GM18505 (cell line): ENCODE results near the gene CAMTA1.

Experiments
- ATAC-seq: cut with Tn5 transposase; IDR thresholded peaks from one replicate; pipeline ENCODE4 v1.9.1; 2021; ENCODE audit not compliant: unreplicated experiment
- POLR2A ChIP-seq: IDR thresholded peaks from 4 replicates; pipeline ENCODE4 v1.6.1; 2011; ENCODE audit warnings: borderline replicate concordance; ENCODE audit not compliant: insufficient read depth, insufficient read length; ENCODE audit errors: extremely low read depth

The CAMTA1 gene

DNA sequence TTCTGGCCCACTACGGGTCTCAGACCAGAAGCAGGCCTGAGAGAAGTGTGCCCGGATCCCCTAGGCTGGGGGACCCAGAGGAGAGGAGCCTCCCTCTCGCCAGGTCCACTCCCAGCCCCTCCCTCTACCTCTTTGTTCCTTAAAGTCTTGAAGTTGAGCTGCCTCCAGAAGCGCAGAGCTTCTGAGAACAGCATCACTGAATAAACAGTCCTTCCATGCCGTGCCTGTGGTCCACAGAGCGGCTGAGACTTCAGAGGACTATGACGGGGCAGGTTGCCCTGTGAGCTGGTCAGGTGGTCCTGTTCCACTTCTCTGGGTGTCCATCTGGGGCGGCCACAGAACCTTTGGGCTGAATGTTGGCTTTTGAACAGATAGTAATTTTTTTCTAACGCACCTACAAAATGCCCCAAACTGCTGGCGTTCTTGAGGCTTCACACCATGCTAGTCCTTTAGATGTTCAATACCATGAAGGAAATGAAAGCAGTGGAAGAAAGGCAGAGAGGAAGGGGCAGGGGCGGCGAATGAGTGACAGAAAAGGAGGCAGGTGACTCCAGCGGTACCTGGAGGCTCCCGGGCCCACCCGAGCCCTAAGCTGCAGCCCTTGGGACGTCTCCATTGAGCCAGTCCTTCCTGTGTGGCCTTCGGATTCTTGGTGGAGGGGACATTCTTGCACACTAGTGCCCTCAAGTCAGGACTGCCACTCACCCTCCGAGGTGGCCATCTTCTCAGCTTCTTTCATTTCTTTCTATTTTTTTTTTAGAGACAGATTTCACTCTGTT, 746.5 kb downstream of the CAMTA1 start:
- no peak for TF ChIP-seq POLR2A
- ATAC-seq = no peak

DNA sequence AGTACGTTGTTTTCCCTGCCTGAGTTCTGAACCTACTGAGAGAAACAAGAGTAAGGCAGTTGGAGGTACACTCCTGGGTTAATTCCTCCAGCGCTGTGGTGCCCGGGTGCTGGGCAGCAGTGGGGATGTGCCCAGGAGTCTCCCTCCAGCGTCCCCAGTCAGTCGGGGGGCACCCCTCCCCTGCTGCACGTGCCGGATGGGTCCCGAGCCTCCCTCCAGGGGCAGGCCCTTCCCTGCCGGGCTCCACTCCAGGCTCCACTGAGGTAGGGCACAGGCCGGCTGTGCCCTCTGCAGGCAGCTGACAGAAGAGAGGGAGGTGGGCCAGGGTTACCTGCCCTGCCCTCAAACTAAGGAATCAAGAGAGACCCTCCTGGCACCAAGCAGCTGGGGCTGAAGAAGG, 747.8 kb downstream of the CAMTA1 start:
- no peak for TF ChIP-seq POLR2A
- ATAC-seq = no peak

DNA sequence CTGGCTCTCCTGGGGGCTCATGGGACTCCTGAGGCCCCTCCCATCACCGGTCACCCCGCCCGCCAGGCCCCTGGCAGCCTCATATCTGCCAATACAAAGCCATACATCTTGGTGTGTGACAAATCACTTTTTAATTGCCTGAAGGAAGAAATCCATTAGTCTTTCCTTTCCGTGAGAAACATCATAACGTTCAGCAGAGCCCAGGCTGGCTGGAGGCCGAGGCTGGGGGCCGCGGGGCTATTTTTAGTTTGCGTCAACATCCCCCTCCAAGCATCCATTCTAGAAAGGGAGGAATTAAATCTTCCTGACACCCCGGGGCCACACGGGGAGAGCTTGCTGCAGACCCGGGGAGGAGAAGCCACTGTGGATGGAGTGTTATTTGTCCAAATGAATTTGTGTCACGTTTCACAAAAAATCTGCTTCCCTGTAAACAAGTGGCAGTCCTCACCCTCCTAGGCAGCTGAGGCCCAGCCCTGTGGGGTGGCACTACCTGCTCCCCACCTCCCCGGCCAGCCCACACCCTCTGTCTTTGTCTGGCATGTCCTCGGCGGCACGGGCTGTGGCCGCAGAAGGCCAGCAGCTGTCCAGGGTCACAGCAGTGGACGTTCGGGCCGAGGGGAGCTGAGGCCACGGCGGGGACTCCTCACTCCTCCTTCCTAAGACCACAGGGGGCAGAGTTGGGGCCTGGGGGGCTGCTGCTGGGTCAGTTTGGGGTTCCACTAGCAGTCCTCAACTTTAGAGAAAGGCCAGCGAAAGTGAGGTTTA, 749.0 kb downstream of the CAMTA1 start:
- TF ChIP-seq POLR2A = no peak
- ATAC-seq = no peak

DNA sequence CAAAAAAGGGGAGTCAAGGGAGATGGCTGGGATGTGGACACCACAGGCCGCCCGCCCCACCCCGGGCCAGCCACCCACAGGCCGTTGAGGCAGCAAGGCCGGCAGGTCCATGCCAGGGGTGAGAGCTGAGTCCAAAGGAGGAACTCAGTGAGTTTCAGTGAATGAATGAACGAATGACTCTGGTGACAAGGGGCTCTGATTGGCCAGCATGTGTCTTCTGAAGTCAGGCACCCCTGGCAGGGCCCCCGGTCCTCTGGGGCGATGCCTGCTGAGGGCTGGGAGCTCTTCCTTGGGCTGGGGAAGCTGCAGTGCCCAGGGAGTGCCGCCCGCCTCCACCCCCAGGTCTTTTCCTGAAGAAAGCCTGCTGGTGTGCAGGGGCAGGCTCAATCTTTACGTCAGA, 749.8 kb downstream of the CAMTA1 start:
- no peak for ATAC-seq
- no peak for TF ChIP-seq POLR2A

DNA sequence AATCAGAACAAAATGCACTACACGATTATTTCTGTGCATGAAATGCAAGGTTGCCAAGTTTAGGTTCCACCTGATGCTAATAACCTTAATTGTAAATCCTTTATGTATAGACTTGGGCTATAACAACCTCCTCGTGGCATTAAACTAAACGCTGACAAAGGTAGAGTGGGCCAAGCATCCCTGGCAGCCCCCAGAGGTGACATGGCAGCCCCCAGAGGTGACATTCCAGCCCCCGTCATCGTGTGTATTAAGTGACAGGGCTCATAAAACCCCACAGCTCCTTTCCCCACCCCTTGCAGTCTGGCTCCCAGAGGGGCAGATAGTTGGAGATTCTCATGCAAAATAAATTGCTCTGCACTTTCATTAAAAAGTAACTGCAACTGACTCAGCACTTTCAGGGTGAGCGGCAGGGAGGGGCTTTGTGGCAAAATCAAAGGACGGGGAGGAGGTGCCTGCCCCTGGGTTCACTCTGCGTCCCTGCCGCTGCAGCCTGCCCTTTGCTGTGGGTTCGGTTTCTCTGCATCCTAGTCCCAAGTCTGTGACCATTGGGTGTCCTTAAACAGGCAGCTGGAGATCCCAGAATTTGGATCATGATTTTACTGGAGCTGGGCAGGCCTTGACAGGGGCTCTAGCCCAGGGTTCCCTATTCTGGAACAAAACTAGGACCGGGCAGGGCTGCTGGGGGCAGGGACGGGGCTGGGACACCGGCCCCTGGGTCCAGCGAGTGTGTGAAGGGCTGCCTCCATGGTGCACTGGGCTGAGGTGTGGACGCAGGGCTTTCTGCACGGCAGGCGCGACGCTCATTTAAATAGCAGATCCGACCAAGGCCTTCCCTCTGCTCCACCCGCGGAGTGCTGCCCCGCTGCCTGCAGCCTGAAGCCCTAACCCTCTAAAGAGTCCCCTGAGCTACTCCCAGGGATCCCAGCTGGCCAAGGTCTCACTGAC, 751.0 kb downstream of the CAMTA1 start:
- ATAC-seq = no peak

DNA sequence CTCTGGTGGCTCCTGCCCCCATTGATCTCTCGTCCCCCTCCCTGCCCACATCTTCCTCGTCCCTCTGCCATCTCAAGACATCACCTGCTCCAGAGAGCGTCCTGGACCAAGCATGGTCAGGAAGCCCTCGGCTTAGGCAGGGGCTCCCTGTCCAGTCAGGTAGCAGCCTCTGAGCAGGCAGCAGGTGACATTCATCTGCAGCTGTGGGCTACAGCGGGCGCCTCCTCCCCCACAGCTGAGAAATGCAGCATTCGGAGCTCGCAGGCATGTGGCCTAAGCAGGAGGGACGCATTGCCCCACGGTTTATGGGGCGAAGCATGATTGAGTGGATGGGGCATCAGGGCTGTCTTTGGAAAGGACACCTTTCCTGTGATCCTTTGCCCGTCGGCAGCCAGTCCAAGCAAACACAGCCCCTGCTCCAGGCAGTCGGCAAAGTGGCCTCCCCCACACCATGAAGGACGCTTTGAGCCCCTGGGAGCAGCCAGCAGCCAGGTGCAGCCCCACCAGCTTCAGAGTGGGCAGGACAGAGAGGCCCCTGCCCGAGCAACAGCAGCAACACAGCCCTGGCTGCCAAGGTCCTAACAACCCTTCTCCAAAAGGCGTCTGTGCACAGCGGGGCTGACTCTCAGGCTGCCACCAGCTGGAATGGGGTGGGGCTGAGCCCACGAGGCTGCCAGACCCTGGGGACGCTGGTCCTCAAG, 751.8 kb downstream of the CAMTA1 start:
- ATAC-seq = no peak
- no peak for TF ChIP-seq POLR2A

More for the DNA sequence above, 751.0 kb downstream of the CAMTA1 start:
- no peak for TF ChIP-seq POLR2A

DNA sequence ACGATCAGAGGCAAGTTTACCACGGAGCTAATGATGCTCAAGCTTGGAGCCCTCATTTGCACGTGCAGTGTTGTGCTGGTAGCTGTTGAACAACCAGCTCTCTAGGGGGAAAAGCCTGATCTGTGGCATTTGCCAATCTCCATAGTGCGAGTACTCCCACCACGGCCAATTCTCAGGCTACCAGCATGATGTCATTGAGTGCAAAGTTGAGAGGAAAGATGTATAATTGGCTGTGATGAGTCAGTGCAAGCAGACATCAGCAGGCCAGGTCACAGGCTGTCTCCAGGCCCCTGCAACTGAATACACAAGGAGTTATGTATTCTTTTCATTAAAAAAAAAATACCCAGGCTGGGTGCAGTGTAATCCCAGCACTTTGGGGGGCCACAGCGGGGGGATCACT, 752.8 kb downstream of the CAMTA1 start:
- no peak for TF ChIP-seq POLR2A
- no peak for ATAC-seq

DNA sequence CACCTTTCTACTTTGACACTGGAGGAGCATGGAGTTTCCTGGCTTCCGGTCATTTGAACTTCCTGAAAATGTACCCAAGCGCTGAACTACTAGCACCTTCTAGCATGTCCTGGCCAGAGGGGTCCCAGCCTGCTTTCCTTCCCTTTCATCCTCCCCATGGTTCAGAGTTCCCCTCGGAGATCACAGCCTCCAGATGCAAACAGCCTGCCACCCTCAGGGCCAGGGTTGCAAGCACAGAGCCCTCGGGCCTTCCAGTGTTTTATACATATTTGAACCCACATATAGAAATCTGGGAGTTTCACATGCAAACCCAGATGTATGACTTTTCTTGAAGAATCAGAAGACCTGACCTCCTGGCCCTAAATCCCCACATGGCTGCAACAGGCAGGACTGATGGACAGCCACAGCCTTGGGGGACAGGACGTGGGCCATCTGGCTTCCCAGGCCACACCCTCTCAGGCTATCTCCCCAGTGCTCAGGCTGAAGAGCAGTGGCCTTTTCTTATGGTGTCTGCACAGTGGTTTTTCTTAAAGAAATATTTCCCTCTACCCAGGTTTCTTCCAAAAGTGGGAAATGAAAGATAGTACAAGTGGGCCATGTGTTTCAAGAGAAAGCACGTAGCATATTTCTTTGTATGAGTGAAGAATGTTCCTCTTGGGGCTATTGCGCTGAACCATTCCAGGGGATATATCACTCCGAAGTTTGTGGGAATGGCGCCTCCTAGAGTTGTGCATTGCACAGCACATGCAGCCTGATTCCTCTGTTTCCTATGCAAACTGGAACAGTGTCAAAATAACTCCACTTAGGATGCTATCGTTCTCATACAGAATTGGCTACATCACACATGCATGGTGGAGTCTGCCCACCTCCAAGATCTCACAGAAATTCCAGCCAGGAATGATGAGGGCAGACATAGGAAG, 753.9 kb downstream of the CAMTA1 start:
- no peak for TF ChIP-seq POLR2A
- ATAC-seq = no peak

DNA sequence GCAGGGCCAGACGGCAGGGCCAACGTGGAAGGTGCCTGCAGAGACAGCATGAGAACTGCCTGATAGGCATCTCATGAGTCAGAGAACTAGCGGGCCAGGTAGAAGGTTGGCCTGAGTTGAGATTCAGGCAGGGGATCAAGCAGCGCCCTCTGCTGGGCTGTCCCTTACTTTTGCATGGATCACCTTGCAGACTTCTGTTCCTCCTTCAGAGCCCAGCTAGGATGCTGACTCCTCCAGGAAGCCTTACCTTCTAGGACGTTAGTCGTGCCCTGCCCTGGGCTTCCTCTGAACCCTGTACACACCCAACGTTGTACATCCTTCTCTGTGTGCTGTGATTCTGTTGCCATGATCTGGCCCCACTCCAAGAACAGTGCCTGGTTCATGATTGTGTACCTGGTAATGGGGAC, 754.5 kb downstream of the CAMTA1 start:
- ATAC-seq = no peak
- no peak for TF ChIP-seq POLR2A

DNA sequence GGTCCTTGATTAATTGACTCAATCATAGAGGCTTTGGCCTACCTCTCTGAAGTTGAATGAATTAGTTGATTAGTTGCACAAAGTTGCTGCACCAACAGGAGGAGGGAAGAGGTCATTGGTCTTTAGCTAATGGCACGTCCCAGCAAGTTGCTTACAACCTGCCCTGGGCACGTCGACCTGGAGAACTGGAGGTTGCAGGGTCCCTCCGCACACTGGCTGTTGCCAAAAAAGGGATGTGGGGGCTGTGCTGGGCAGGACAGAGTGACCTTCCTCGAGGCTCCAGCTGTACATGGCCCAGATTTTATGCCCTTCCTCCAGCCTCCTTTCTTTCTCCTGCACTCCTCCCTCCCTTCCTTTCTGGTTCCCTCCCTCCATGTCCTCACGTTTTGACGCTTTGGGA, 755.6 kb downstream of the CAMTA1 start:
- ATAC-seq = no peak
- no peak for TF ChIP-seq POLR2A

DNA sequence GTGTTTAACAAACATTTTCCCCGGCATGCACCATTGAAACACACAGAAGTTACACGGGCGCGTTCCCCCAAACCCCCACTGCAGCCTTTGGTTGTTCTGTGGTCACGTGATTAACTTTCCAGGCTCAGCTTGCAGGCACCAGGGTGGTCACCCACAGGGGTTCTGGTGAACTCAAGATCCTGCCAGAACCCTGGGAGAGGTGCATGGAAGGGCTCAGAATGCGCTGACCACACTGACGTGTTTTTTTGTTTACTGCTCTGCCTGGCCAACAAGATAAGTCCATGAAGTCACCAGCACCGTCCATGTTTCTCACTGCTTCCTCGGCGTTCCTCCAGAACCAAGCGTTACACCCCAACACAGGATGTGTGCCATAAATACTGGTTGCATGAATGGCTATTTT, 756.4 kb downstream of the CAMTA1 start:
- no peak for TF ChIP-seq POLR2A
- no peak for ATAC-seq

DNA sequence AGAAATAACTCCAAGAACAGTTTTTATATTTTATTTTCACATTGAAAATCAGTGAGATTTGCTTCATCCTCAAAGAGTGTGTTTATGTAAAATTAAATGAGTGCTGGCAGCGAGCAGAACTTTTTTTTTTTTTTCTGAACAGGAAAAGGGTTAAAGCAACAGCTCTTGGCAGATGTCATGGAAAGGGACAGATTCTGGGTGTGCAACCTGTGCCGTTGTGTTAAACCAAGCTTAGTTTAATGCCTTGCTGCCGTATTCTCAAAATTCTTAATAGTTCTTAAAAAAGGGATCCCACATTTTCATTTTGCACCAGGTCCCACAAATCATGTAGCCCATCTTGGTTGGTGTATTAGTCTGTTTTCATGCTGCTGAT, 758.5 kb downstream of the CAMTA1 start:
- no peak for ATAC-seq

More for the DNA sequence above, 758.5 kb downstream of the CAMTA1 start:
- no peak for TF ChIP-seq POLR2A
